ENCODE data around the gene RNF130.

RNF130 gene

GRCh38 chr5:179915406-179915935, 156.1 kb downstream of the RNF130 start:
- DNase-seq (ENCODE audit: low spot score): no peak

DNA sequence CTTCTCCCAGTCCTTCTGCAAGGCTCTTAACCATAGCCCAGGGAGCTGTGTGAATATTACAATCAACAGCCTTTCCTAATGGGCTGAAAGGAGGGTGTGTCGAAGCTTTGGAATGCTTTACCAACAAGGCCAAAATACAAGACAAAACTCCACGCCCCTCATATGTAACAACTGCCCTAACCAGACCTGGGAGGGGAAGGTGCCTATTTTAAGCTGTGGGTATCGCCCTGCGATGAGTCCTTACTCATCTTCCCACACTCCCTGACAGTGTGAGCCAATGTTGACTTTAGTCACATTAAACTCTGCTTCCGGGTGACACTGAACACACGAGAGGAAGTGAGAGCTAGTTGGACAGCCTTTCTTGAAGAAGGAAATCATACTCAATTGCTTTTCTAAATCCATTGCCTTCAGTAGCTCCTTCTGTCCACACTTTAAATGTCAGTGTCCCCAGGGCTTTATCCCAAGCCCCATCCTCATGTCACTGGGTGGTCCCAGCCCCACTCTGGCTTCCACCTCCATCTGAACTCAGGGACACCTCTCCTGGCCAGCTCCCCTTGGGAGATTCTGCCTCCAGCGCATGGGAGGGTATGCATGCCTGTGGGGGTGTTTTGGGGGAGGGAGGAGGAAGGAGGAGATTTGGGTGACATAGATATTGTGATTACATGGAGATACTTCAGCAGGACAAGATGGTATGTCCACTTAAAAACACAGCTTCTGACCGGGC, 157.4 kb downstream of the RNF130 start:
- peak; percentile 7 for DNase-seq (ENCODE audit: low spot score)

GRCh38 chr5:179913461-179913860, 158.1 kb downstream of the RNF130 start:
- DNase-seq (ENCODE audit: low spot score): no peak

DNA sequence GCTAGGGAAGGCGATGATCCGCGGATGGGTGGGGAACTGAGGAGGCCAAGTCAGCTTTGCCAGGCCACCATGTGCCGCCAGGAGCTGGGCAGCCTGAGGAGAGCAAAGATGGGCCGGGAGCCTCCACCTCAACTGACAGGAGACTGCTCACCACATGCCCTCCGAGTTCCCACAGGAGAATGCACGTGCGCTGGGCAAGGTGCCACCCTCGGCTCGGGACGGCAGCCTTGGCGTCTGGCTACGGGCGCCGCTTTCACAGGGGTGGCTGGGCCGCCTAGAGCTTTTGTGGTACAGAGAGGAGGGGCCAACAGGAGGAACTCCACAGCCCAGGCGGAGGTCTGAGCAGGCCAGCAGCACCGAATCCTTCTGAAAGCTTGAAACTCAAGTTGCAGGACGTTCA, 158.6 kb downstream of the RNF130 start:
- no peak for DNase-seq (ENCODE audit: low spot score)

GRCh38 chr5:179912386-179912785, 159.2 kb downstream of the RNF130 start:
- DNase-seq (ENCODE audit: low spot score): no peak

DNA sequence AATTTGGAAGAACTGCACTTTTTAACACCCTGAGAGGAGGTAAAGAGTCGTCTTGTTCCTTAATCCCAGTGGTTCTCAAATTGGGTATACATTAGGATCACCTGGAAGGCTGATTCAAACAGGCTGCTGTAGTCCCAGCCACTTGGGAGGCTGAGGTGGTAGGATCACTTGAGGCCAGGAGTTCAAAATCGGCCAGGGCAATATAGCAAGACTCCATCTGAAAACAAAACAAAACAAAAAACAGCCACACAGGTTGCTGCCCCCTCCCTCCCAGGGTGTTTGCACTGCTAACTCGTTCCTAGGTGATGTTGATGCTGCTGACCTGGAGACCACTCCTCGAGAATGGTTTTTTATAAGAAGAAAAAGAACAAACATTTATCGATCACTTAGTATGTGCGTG, 162.3 kb downstream of the RNF130 start:
- no peak for DNase-seq (ENCODE audit: low spot score)

GRCh38 chr5:179908528-179908927, 163.0 kb downstream of the RNF130 start:
- DNase-seq (ENCODE audit: low spot score): no peak

- peak; percentile 76 for DNase-seq (ENCODE audit: low spot score)
These were observed 163.8 kb downstream of the RNF130 start, which contains the start of gene TBC1D9B for GRCh38 chr5:179907556-179908324. TSS of gene TBC1D9B (minus strand) at chr5:179907897. CDS start at chr5:179907821, 76 bp downstream.

DNA sequence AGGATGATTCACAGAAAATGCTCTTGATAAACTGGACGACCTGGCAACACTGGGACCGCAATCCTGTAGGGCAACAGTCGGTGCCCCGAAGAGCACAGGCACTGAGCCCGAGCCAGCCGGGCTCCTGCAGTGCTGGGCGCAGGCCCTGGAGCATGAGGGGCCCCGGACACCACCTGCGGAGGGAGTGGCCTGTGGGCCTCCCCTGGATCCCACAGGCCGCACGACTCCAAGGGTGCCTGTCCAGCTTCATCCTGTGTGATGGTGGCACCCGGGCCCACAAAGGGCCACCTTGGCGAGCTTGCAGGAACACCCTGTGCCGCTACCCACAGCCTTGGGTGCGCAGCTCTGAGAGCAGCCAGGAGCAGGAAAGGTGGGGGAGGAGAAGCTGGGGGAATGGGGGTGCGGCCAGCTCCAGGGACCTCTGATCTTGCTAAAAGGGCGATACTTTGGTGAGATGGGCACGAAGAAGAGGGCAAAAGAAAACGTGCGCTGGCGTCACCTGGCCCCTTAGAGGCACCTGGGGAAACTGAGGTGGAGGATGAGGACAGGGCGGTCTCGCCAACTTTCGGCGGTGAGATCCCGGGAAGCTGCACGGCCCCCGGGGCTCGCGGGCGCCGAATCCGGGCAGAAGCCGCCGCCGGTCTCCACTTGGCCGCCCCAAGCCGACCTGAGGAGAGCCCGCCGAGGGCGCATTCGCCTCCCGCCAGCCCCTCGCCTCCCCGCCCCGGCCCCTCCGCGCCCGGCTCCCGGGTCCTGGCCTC, 164.6 kb downstream of the RNF130 start:
- peak; percentile 2 for DNase-seq (ENCODE audit: low spot score)

DNA sequence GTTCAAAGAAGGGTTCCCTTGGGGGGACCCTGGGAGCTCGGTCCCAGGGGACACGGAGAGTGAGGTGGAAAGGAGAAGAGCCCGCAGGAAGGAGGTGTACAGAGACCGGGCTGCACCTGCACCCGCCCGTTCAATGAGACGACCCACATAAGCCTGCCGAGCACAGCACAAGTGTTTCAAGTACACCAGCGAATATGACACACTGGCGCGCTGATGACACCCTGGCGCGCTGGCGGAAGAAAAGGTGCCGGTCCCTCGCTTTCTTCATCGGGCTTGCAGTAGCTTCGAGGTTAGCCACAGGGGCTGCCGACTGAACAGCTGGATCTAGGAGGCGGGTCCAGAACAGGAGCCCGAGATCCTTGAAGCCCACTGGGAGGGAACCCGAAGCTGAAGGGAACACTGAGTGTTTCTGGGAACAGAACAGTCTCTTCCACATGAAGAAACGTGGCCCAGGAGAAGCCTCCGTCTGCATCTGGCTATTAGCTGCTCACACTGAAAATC, 165.2 kb downstream of the RNF130 start:
- DNase-seq (ENCODE audit: low spot score): no peak

DNA sequence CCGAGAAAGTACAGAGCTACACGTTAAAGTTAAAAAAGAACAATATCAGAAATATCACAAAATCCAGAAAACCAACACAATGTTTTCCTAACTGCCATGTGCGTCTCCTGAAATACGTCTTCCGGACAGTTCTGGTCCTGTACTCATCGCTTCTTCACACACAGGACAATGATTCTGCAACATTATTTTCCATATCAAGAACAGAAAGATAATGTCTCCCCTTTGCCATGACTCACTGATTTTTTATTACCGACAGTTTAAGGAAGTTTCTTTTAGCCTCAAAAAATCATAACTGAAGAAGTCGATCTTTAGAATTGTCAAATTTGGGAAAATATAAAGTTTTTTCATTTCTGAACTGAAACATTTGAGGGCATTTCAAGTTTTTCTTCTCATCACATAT, 166.4 kb downstream of the RNF130 start:
- no peak for DNase-seq (ENCODE audit: low spot score)

Data from CD4-positive, alpha-beta T cell treated with Interleukin-2 at 100 ng/mL for 4 hours (primary cell).